Measurements from ENCODE around the gene EFNA5.

The EFNA5 gene

DNA sequence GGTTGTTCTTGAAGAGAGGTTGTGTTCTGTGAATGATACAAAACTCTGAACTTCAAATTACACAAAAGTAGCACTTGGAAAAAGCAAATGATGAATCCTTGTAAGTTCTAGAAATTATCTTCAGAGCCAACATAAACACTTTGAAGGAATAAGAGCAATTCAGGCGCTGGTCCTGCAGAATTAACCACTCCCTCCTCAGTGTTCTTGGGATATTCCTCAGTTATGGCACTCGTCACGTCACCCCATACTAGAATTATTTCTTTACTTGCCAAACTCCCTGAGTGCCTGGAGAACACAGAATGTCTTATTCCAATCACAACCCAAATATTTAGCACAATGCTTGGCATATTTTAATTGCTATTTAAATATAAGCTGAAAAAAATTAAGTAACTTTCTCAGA is 126.3 kb downstream of the EFNA5 start:
- no peak for DNase-seq (ENCODE audit: low spot score)

DNA sequence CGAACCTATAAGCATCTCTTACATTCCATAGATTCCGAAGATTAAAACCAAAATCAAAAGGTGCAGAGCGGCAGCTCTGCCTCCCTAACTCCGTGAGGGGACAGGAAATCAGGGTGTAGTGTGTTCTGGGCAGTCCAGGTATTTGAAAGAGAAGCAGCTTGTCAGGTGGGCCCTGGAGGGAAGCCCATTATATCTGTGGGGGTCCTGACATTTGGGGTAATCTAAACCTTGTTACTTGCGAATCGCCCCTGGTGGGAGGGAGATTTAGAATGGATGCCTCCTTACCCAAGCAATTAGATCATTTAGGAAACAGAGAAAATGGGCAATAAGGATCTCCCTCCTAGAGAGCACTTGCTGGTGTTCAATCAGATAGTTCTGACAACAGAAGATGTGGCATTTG is 126.9 kb downstream of the EFNA5 start:
- no peak for DNase-seq (ENCODE audit: low spot score)

DNA sequence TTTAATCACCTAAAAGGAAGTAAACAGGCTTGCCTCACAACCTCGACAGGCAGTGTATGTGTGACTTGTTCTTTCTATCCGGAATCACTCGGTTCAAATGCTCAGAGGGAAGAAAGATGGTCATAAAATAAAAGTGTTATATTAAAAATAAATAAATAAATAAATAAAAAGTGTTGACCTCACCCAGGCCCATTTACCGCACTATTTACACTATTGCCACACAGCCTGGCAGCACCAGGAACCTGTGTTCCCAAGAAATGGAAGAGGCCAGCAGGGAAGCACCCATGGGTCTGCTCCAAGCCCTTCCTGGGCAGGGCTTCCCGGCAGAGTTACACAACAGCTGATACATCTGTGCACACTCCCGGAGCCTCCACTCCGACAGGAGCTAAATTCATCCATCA is 127.9 kb downstream of the EFNA5 start:
- no peak for DNase-seq (ENCODE audit: low spot score)

DNA sequence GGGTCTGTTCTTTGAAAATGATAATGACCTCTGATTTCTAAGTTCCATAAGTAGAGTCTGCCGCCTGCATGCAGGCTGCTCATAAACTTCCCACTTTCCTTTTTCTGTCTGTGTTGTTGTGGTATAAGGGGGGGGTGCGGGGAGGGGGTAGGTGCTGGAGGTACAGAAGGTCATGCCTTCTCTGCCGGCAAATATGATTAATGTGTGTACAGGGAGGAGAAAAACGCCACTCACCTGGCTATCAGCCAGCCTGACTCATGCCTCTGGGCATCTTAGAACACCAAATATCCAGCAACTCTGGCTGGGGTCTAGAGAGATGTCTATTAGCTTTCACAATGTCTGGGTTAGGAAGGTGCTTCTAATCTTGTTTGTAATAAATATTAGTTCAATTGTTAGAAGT is 128.3 kb downstream of the EFNA5 start:
- no peak for DNase-seq (ENCODE audit: low spot score)

DNA sequence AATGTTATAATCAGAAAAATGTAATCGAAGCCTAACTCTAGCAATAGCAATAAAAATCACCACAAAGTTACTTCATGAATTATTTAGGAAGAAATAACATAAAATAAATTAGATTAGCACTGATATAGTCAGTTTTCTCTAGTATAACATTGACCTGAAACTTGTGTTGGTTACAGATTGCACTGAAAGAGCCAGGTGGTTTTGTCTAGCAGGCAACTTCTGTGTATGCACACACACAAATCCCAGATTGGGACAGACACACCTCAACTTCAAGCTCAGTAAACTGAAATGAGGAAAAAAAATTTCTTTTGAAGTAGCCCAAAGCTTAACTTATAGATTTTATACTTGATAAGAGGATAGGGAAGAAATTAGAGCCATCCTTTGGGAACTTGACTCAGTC is 129.3 kb downstream of the EFNA5 start:
- DNase-seq (ENCODE audit: low spot score) = no peak

DNA sequence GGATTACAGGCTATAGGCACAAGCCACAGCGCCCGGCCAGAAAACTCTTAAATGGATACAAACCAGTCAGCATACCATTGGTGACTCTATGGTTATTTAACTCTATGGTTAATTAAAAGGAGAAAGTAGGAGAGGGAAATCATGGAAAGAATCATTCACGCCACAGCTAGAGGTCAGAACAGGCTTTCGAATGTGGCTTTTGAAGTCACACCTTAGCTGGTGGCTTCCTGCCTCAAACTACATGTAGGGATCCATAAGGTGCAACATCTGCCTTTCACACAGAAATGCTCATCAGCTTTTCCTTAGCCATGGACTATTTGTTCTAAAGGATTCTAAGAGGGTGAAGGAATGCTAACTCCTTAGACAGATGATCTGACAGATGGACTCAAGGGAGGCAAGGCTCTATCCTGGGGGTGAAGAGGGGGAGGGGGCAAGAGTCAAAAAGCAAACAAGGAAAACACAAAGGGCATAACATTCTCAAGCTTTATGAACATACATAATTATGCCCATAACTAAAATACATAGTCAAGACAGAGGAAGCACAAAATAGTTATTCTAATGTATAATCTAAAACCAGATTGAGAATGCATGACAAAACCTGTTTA is 130.9 kb downstream of the EFNA5 start:
- DNase-seq (ENCODE audit: low spot score) = no peak

DNA sequence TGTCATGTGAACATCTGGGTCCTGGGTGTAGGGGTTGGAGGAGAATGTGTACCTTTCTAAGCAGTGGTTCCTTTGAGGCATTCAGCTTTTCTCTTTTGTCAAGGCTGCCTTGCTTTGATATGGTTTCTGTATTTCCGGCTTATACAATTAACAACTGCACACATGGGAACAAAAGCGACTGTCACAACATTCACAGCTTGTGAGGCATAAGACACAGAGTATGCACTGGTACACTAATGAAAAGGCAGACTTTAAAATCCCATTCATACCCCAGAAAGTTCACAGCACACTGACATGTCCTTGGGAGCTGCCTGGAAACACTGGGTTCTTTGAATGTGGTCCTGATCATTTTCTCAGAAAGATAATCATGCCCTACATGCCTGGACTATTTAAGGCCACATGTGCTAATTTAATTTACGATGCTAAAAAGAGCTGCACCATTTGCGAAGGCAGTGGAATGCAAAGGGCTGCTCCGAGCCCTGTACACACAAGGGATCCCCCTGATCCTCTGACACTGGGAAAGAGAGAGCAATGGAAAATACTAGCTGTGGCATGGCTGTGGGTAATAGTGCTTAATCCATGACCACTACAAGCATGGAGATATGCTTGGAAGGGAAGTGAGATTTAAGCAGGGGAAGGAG is 131.8 kb downstream of the EFNA5 start:
- DNase-seq (ENCODE audit: low spot score) = no peak

DNA sequence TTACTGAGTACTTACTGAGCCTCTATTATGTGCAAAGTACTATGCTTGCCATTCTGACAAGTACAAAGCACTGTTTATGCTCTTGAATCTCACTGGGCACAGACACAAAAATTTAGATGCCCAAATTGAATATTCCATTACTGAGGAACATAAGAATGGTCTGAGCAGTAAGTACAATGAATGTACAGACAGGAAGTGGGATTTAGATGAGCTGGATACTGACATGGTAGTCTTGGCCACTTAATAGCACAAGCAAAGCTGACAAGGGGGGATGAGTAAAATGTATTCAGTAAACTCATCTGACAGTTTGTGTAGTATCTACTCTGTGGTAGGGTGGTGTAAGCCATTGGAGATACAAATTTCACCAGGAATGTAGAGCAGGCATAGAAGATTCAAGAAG is 132.4 kb downstream of the EFNA5 start:
- DNase-seq (ENCODE audit: low spot score) = no peak

DNA sequence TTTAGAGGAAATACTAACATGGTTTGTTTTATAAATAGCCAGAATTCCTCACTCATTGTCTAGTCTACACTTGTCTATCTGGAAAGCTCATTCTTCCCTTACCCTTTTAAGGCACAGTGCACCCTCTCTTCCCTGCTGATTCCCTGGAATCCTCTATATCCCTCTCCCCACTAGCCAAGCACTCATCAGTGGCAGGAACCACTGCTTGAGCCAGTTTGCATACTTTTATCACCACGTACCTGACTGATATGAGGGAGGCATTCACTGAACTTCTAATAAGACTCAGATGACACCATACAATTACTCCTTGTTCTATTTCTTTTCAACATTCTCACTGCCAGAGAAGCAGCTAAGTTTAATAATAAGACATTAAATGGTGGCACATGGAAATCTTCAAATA is 134.9 kb downstream of the EFNA5 start:
- no peak for DNase-seq (ENCODE audit: low spot score)

DNA sequence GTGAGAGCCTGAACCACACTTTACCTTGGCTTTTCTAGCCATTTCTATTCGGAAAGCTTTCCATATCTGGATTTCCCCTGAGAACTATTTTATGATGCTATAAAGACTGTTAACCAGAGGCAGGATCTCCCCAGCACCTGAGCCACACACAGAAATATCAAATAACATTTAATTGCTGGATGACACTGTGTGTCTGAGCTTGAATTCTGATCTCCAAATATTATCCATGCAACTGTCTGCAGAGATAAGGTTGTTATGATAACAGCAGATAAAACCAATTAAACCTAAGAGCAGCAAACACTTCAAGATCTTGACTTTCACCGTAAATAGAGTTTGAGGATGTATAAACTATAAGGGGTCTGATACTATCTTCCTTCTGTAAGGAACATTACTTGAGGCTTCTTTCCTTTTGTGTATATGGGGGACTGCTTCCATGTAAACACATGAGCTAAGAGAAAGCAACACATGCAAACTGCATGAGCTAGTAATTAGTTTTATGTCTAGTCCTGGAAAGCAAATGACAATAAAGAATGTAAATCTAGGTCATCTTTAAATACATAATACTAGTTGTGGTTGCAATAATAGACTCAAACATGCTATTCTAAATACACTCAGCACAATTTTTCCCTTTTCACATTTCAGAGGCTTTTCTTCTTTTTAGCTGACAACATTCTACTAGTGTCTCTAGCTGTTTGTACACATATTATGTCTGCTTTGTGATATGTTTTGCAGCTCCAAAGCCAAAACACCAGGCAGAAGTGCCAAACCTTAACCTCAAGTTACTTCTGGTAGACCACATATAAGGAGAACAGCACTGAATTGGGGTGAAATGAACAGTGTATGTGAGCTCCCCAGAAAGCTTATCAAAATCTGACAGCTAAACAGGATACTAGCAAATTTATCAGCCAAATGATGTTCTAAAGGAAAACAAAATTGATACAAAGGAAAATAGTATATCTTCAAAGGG is 136.5 kb downstream of the EFNA5 start:
- DNase-seq (ENCODE audit: low spot score) = no peak

DNA sequence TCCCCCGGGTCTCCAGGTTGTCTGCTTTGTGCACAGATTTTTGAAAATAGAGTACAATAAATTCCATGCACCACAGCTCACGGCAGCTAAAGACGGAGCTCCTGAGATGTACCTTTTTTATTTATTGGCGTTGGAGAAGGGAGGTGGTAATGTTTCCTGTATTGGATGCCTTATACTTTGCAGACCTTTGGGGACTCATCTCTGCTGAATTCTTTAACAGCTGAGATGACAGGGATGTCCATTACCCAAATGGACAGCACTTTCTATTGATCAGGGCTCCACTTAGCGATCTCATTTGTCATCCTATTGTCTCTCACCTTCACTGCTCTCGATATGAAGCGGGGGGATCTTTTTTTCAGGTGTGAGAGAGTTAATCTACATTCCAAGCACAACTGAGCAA is 137.8 kb downstream of the EFNA5 start:
- no peak for DNase-seq (ENCODE audit: low spot score)

DNA sequence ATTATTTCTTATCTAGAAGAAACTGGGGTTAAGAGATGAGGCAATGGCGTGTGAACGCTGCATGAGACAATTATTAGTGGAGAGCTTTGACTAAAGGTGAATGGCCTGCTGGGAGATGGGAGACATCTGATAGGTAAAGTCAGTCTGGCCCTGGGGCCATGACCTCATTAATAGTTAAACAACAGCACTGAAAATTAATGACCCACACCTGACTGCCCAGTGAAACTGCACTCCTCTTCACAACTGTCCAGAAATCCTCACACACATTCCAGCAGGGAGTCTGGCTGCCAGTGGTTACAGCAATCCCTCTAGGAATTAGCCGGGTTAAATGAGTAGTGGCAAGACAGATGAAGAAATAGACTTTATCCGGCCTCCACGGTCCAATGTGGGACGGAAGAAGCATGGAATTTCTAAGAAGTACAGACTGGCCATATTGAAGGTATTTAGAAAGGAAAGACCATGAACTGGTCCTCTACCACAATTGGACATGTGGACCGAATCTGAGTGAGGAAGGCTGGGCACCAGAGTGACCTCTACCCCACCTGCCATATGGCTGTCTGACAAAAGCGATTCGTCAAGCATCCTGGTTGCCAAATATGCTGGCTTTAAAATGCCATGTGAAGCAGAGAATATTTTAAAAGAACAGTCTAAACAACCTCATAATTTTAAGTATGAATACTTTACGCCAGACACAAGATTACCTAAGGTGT is 138.4 kb downstream of the EFNA5 start:
- DNase-seq (ENCODE audit: low spot score) = no peak

DNA sequence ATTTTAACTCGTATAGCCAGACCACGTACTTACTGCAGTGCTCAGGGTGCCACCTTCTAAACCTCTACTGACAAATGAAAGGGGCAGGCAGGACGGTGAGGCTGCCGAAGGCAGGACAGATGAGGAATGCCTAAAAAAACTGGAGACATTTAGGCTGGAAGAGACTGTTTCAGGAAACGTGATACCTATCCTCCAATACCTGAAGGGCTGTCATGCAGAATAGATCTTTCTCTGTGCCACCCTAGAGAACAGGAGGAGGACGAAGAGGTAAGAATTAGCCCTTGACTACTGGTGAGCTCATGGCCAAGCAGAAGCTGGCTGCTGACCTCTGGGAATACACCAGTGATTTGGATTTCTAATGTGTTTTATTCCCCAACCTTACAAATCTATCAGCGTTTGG is 139.4 kb downstream of the EFNA5 start:
- DNase-seq (ENCODE audit: low spot score) = no peak

DNA sequence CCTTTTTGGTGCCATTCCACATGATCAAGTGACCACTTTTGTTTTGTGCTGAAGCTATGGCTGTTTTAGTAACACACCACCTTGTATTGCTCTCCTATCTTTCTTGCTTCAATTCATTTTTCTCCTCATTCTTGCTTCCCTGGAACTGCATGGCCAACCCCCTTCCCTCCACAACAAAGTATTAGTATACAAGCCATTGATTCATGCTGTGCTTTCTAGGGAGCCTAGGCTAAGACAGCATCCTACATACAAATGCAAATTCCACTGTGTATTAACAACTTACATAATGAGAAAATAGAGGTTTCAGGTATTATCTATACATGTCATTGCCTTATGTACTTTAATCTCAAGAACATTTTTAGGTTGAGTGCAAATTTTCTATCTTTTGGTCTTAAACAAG is 141.1 kb downstream of the EFNA5 start:
- no peak for DNase-seq (ENCODE audit: low spot score)

DNA sequence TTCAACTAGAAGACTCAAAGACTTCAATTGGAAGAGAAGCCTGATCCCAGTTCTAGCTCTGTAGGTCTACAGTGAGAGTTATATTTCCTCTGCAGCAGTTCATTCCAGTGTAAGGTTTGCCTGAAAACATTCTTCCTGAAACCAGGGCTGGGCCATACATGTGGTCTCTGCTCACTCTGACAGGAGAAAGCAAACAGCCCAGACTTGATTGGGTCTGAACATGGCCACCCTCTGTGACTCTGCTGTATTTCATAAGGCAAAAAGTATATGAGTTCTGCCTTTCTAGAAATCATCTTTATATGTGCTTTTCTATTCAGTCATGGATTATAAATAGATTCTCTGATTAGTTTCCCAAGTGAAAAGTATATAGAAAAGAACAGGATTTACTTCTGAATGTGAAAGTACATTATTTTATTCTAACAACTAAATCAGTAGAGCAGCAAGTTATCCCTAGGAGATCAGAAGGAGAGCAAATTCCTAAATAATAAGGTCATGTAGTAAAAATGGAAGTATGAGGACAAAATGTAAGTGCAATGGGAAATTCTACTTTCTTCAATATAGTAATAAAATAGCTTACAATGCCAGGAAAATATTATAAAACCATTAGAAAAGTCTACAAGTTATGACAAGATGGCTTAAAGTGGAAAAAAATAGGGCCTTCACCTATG is 144.3 kb downstream of the EFNA5 start:
- no peak for DNase-seq (ENCODE audit: low spot score)

DNA sequence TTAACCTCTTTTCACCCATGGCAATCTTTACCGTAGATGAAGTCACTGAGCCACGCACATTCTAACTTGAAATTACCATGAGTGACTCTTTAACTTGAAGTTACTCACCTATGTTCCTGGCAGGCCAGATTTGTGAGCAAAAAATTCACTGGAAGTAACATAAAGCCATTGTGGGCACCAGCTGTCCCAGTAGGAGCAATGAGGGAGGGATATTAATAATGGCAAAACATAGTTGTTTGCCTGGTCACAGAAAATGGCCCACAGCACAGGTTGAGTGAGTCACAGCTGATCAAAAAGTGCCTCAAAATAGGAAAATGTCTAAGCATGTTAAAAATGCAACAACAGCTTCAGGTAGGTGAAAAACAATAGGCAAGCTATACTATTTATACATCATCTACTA is 146.6 kb downstream of the EFNA5 start:
- no peak for DNase-seq (ENCODE audit: low spot score)

DNA sequence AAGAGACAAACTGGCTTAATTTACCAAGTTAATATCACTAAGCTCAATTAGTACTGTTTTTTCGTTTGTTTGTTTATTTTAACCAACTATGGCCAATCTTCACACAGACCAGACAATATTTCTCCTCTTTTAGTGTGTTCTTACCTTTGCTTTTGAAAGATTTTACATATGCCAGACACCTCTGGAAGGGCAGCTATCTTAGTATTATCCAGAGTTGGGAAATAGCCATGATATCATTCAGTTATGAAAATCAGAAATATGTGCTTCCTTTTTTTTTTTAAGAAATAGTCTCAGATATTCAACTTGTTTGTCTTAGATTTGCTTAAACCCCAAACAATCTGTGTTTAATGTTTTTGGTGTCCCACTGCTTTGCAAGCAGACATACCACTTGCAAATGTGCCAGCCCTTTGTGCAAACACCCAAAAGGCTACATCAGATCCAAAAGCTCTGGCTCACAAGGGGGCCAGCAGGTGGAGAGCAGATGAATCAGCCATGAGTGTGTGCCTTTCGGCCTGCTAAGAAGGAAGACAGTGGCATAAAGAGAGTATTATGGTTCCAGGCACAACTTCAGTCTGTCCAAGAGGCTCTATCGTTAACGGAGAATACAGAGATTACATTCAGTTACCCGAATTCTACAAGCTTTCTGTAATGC is 147.6 kb downstream of the EFNA5 start:
- DNase-seq (ENCODE audit: low spot score) = no peak

DNA sequence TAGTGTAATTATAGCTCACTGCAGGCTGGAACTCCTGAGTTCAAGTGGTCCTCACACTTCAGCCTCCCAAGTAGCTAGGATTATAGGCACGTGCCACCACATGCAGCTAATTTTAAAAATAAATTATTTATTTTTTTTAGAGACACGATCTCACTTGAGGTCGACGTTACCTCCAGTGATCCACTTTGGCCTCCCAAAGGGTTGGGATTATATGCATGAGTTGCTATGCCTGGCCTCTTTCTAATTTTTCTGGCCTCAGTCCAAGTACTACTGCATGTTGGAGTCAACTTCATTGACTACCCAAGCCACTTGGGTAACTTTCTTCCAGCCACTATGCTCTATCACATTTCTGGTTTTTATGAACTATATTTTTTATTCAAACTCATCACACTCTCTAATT is 148.3 kb downstream of the EFNA5 start:
- no peak for DNase-seq (ENCODE audit: low spot score)

DNA sequence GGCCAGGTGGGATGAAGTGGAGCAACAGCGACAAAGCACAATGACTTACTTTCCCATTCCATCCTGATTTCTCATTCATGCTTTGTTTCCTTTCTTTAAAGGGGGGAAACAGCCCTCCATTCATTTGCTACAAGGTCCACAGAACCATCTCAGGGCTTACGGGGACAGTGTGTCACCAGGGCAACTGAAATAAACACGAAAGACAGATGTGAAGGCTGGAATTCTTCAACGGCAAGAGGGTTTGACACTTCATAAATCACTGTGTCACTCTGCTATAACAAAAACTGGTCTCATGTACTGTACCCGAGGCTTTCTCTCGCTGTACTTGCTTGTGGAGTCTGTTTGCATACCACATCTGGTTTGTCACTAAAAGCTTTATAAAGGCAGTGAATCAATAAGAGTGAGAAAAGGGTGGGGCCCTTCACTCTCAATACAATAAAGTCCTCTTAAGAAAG is 150.8 kb downstream of the EFNA5 start:
- no peak for DNase-seq (ENCODE audit: low spot score)

DNA sequence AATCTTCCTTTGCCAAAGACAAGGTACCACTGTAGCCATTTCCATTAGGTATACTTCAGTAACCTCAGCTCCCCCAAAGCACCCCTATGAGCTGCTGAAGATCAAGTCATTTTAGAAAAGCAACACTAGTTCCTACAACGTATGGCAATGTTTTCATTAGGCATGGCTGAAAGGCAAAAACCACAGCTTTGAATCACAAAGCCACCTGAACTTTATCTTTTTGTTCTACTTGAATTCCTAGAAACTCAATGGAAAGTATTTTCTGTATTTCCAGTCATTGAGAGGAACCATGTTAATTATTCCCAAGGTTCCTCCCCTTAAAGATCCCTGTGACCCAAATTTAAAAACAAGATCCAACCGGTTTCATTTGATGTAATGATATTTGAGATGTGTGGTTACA is 152.1 kb downstream of the EFNA5 start:
- DNase-seq (ENCODE audit: low spot score) = no peak

DNA sequence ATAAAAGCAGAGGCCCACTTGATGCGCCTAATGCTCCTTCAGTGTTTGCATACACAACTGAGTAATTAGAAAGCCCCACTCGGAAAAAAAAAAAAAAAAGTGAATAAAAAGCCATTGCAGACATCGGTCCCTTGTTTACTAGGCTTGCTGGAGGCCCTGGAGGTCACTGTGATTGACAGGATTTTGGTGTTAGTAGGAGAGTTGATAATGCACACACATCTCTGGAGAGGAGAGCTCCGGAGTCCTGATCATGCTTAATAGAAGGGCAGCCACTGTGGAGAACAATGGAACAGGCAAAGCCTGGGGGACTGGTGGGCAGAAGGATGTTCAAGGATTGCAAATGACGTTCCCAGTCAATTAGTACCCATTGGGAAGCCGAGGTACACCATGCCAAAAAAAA is 152.5 kb downstream of the EFNA5 start:
- no peak for DNase-seq (ENCODE audit: low spot score)
